MG63 (cell line): ENCODE data around the gene NHLH2. TPM values are rescaled to one million over a fixed set of nuclear protein-coding genes. Genes with fewer than 3 reads are reported as not detected.

Experiments
- DNase-seq: peaks from one replicate; pipeline ENCODE4 v3.0.0-alpha.2; 2020
- H3K27me3 ChIP-seq: fragments of 250-450 bp; sonication (Bioruptor Pico); 2 replicates; pipeline ENCODE4 v1.5.1; 2020; ENCODE audit warnings: mild to moderate bottlenecking, moderate library complexity
- H3K36me3 ChIP-seq: fragments of 250-450 bp; sonication (Bioruptor Pico); 2 replicates; pipeline ENCODE4 v1.5.1; 2020; ENCODE audit warnings: mild to moderate bottlenecking, moderate library complexity
- H3K4me3 ChIP-seq: fragments of 250-450 bp; sonication (Bioruptor Pico); 2 replicates; pipeline ENCODE4 v1.5.1; 2020; ENCODE audit warnings: mild to moderate bottlenecking, moderate library complexity
- H3K9me3 ChIP-seq: fragments of 250-450 bp; sonication (Bioruptor Pico); 2 replicates; pipeline ENCODE4 v1.5.1; 2020; ENCODE audit warnings: mild to moderate bottlenecking, moderate library complexity
- total RNA-seq: library from RNA; depleted of rRNA; stranded (reverse); fragments of >200 nt; shearing (Covaris generic); gene quantifications from 2 replicates; pipeline ENCODE4 v1.2.3, GENCODE V29; 2014; ENCODE audit warnings: low replicate concordance

The NHLH2 gene
- total RNA-seq, 1 experiment from 2014 or later: not detected

- Histone ChIP-seq H3K9me3 (no peaks in the 10 kb centered on the region), H3K4me3 (no peak overlapping the region), H3K36me3 (no peaks in the 10 kb centered on the region), H3K27me3 (peaks cover 32% of the 10 kb centered on the region)
- DNase-seq: no peak
Measured at GRCh38 chr1:115847787-115848186, 6.9 kb upstream of the NHLH2 start.

GRCh38 chr1:115842948-115843347 is 2.0 kb upstream of the NHLH2 start:
- H3K9me3 ChIP-seq: no peaks in the 10 kb centered on the region
- H3K36me3 ChIP-seq: no peaks in the 10 kb centered on the region
- peaks cover 64% of the 10 kb centered on the region for H3K27me3 ChIP-seq
- no peak overlapping the region for H3K4me3 ChIP-seq
- DNase-seq: no peak

GRCh38 chr1:115839679-115840237 is 1.2 kb downstream of the NHLH2 start:
- H3K9me3 ChIP-seq: no peaks in the 10 kb centered on the region
- peak overlapping the region; percentile 43 for H3K4me3 ChIP-seq
- H3K27me3 ChIP-seq: peaks cover 46% of the 10 kb centered on the region
- DNase-seq: no peak
- H3K36me3 ChIP-seq: no peaks in the 10 kb centered on the region

- peaks cover 46% of the 10 kb centered on the region for H3K27me3 ChIP-seq
- H3K4me3 ChIP-seq: peak overlapping the region; percentile 43
- DNase-seq: peak; percentile 68
- H3K36me3 ChIP-seq: no peaks in the 10 kb centered on the region
- H3K9me3 ChIP-seq: no peaks in the 10 kb centered on the region
Measured at GRCh38 chr1:115839029-115839678, 1.8 kb downstream of the NHLH2 start.

GRCh38 chr1:115838431-115839028 is 2.4 kb downstream of the NHLH2 start:
- Histone ChIP-seq H3K36me3 (no peaks in the 10 kb centered on the region), H3K4me3 (peak overlapping the region; percentile 43), H3K27me3 (peaks cover 46% of the 10 kb centered on the region), H3K9me3 (no peaks in the 10 kb centered on the region)
- DNase-seq: no peak

- Histone ChIP-seq H3K9me3 (no peaks in the 10 kb centered on the region), H3K4me3 (no peak overlapping the region), H3K27me3 (peaks cover 43% of the 10 kb centered on the region), H3K36me3 (no peaks in the 10 kb centered on the region)
- DNase-seq: no peak
Measured at GRCh38 chr1:115837740-115838421, 3.0 kb downstream of the NHLH2 start.

- Histone ChIP-seq H3K27me3 (peaks cover 38% of the 10 kb centered on the region), H3K4me3 (no peak overlapping the region), H3K9me3 (no peaks in the 10 kb centered on the region), H3K36me3 (no peaks in the 10 kb centered on the region)
- DNase-seq: no peak
Measured at GRCh38 chr1:115837341-115837739, 3.6 kb downstream of the NHLH2 start.

- Histone ChIP-seq H3K4me3 (no peak overlapping the region), H3K36me3 (no peaks in the 10 kb centered on the region), H3K9me3 (no peaks in the 10 kb centered on the region), H3K27me3 (peaks cover 3% of the 10 kb centered on the region)
- DNase-seq: no peak
Measured at GRCh38 chr1:115833856-115834255, 7.1 kb downstream of the NHLH2 start.

- Histone ChIP-seq H3K36me3 (no peaks in the 10 kb centered on the region), H3K9me3 (no peaks in the 10 kb centered on the region), H3K27me3 (no peaks in the 10 kb centered on the region; the same call in 1 of the 2 replicates), H3K4me3 (no peak overlapping the region)
- DNase-seq: no peak
Measured at GRCh38 chr1:115832651-115833050, 8.3 kb downstream of the NHLH2 start.

- Histone ChIP-seq H3K4me3 (no peak overlapping the region), H3K9me3 (no peaks in the 10 kb centered on the region), H3K27me3 (no peaks in the 10 kb centered on the region; the same call in 1 of the 2 replicates), H3K36me3 (no peaks in the 10 kb centered on the region)
- no peak for DNase-seq
Measured at GRCh38 chr1:115830963-115831362, 10.0 kb downstream of the NHLH2 start.

- DNase-seq: peak; percentile 21
- Histone ChIP-seq H3K9me3 (no peaks in the 10 kb centered on the region), H3K36me3 (no peaks in the 10 kb centered on the region), H3K27me3 (no peaks in the 10 kb centered on the region), H3K4me3 (no peak overlapping the region)
Measured at GRCh38 chr1:115829947-115830346, 11.0 kb downstream of the NHLH2 start.

GRCh38 chr1:115829023-115829674 is 11.8 kb downstream of the NHLH2 start:
- Histone ChIP-seq H3K27me3 (no peaks in the 10 kb centered on the region), H3K9me3 (no peaks in the 10 kb centered on the region), H3K4me3 (no peak overlapping the region), H3K36me3 (no peaks in the 10 kb centered on the region)
- peak; percentile 90 for DNase-seq

- no peak overlapping the region for H3K4me3 ChIP-seq
- no peaks in the 10 kb centered on the region for H3K36me3 ChIP-seq
- no peaks in the 10 kb centered on the region for H3K9me3 ChIP-seq
- no peaks in the 10 kb centered on the region for H3K27me3 ChIP-seq
- DNase-seq: no peak
Measured at GRCh38 chr1:115828101-115829022, 12.6 kb downstream of the NHLH2 start.

- no peaks in the 10 kb centered on the region for H3K36me3 ChIP-seq
- no peaks in the 10 kb centered on the region for H3K9me3 ChIP-seq
- H3K4me3 ChIP-seq: no peak overlapping the region
- no peak for DNase-seq
- H3K27me3 ChIP-seq: no peaks in the 10 kb centered on the region
Measured at GRCh38 chr1:115827452-115828044, 13.4 kb downstream of the NHLH2 start.

- Histone ChIP-seq H3K4me3 (no peak overlapping the region), H3K9me3 (peaks cover 2% of the 10 kb centered on the region; the same call in 1 of the 2 replicates), H3K27me3 (no peaks in the 10 kb centered on the region), H3K36me3 (no peaks in the 10 kb centered on the region)
- no peak for DNase-seq
Measured at GRCh38 chr1:115826628-115827027, 14.3 kb downstream of the NHLH2 start.

GRCh38 chr1:115822117-115822516 is 18.8 kb downstream of the NHLH2 start:
- Histone ChIP-seq H3K36me3 (no peaks in the 10 kb centered on the region), H3K4me3 (no peak overlapping the region), H3K9me3 (peaks cover 5% of the 10 kb centered on the region; the same call in 1 of the 2 replicates), H3K27me3 (no peaks in the 10 kb centered on the region)
- DNase-seq: no peak
